HEK293 (cell line): Measurements from ENCODE around the gene FZR1.

Experiments
- CTCF ChIP-seq: fragments of 450-650 bp; formaldehyde crosslinking; IDR thresholded peaks from 2 replicates; pipeline ENCODE4 v1.5.1; 2016; ENCODE audit warnings: missing biosample characterization, missing genetic modification characterization
- RBAK ChIP-seq: fragments of 450-650 bp; formaldehyde crosslinking; IDR thresholded peaks from 2 replicates; pipeline ENCODE4 v1.5.1; 2016; ENCODE audit warnings: missing biosample characterization, missing genetic modification characterization
- TSHZ1 ChIP-seq: fragments of 450-650 bp; formaldehyde crosslinking; IDR thresholded peaks from 2 replicates; pipeline ENCODE4 v1.5.1; 2016; ENCODE audit warnings: missing biosample characterization, missing genetic modification characterization, borderline replicate concordance
- YY1 ChIP-seq: fragments of 450-650 bp; formaldehyde crosslinking; IDR thresholded peaks from 2 replicates; pipeline ENCODE4 v1.5.1; 2018; ENCODE audit warnings: missing biosample characterization, missing genetic modification characterization
- ZBTB10 ChIP-seq: fragments of 450-650 bp; formaldehyde crosslinking; IDR thresholded peaks from 2 replicates; pipeline ENCODE4 v1.5.1; 2016; ENCODE audit warnings: missing biosample characterization, missing genetic modification characterization
- ZNF121 ChIP-seq: fragments of 450-650 bp; formaldehyde crosslinking; IDR thresholded peaks from 2 replicates; pipeline ENCODE4 v1.5.1; 2016; ENCODE audit warnings: missing biosample characterization, missing genetic modification characterization
- ZNF621 ChIP-seq: fragments of 450-650 bp; formaldehyde crosslinking; IDR thresholded peaks from 2 replicates; pipeline ENCODE4 v1.5.1; 2017; ENCODE audit warnings: missing biosample characterization, missing genetic modification characterization
- ZNF624 ChIP-seq: fragments of 450-650 bp; formaldehyde crosslinking; IDR thresholded peaks from 2 replicates; pipeline ENCODE4 v1.5.1; 2017; ENCODE audit warnings: missing biosample characterization, missing genetic modification characterization
- ZNF677 ChIP-seq: fragments of 450-650 bp; IDR thresholded peaks from 2 replicates; pipeline ENCODE4 v1.5.0; 2018; ENCODE audit warnings: missing biosample characterization, mild to moderate bottlenecking, missing genetic modification characterization, moderate library complexity
- ZNF830 ChIP-seq: fragments of 450-650 bp; IDR thresholded peaks from 2 replicates; pipeline ENCODE4 v1.5.0; 2018; ENCODE audit warnings: missing biosample characterization, missing genetic modification characterization, low read depth, mild to moderate bottlenecking, moderate library complexity

GRCh38 chr19:3551792-3552095 lies 45.6 kb downstream of the FZR1 start:
- no peak for TF ChIP-seq ZNF830 (tag by site-specific recombination)
- TF ChIP-seq ZNF621 (tag by site-specific recombination) = no peak
- TF ChIP-seq CTCF = no peak
- TF ChIP-seq ZNF624 (tag by site-specific recombination) = no peak
- TF ChIP-seq ZNF121 = no peak
- no peak for TF ChIP-seq ZBTB10
- TF ChIP-seq YY1 (tag by site-specific recombination) = no peak
- no peak for TF ChIP-seq ZNF677 (tag by site-specific recombination)
- no peak for TF ChIP-seq TSHZ1 (tag by site-specific recombination)
- no peak for TF ChIP-seq RBAK (tag by site-specific recombination)
